HG03354 (cell line): ENCODE data around the gene CENPO.
A peak's percentile ranks its signal among the peaks of the same experiment; 100 is the strongest.

Experiments
- ATAC-seq: cut with Tn5 transposase; IDR thresholded peaks from one replicate; pipeline ENCODE4 v1.9.1; 2021; ENCODE audit warnings: mild to moderate bottlenecking; ENCODE audit not compliant: unreplicated experiment, poor library complexity, severe bottlenecking

Gene CENPO

DNA sequence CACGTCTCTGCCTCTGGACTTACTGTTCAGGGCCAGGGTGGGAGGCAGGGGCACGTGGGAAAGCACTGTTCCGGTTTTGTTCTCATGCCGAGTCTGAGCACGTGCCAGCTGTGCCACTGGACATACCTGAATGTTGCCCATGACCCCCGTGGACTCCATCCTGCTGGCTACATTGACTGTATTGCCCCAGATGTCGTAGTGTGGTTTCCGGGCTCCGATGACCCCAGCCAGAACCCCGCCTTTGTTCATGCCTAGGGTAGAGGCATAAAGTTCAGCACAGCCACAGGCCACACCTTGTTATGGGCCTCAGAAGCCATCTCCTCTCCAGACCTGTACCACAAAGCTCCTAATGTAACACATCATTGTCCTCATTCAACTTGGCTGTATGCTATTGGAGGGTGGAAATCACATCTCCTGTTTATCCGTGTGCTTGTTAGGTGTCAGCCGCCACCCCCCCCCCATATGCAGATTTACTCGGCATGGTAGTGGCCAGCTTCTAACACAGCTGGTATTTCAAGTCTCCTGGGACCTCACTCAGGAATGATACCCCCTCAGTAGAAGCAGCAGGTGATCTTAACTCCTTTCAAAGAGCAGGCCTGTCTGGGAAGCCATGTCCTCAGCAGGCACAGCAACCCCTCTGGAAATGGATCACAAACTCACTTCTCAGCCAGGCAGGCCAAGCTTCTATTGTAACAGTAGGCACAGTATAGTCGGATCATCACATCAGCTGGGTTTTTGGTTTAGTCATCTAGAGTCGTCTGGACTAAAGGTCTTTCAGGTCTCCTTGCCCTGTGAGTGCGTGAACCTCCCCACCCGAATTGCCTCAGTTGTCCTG is 27.6 kb downstream of the CENPO start:
- ATAC-seq = no peak

DNA sequence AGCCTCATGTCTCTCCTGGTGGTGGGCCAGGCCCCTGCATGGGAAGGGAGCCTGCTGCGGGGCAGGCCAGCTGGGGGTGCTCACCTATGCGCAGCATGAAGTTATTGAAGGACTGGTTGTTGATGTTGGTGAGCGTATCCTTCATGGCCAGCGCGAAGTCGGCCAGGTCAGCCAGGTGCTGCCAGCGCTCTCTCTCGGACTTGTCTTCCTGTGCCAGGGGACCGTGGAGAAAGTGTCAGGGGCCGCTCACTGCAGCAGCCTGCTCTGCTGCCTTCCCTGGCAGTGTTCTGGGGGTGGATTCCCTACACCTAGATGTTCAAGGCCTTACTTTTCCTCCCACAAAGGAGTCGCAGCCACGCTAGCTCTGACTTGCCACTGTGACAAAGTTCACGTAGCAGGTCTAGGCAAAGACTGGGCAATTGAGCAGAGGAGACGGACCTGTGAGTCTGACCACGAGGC is 28.2 kb downstream of the CENPO start:
- no peak for ATAC-seq

DNA sequence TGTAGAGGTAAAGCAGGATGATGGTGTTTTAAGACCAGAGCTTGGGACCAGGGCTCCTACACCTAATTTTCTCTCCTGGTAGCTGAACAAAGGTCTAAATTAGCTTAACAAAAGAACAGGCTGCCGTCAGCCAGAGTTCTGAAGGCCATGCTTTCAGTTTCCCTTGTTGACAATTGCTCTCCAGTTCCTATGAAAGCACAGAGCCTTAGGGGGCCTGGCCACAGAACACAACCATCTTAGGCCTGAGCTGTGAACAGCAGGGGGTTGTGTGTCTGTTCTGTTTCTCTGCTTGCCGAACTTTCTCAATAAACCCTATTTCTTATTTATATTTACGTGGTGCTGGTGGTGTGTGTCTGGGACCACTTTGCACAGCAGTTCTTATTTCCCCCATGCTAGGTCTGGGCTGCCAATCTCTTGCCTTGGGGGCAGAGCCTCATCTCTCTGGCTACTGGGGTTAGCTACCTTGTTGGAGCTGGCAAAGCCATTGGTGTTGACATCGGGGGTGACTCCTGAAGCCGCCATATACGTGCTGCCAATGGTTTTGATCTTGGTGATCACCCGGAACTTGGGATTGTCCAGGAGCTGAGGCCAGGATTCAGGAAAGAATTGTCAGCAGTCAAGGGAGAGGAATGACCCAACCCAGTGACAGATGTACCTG is 29.0 kb downstream of the CENPO start:
- ATAC-seq = no peak

DNA sequence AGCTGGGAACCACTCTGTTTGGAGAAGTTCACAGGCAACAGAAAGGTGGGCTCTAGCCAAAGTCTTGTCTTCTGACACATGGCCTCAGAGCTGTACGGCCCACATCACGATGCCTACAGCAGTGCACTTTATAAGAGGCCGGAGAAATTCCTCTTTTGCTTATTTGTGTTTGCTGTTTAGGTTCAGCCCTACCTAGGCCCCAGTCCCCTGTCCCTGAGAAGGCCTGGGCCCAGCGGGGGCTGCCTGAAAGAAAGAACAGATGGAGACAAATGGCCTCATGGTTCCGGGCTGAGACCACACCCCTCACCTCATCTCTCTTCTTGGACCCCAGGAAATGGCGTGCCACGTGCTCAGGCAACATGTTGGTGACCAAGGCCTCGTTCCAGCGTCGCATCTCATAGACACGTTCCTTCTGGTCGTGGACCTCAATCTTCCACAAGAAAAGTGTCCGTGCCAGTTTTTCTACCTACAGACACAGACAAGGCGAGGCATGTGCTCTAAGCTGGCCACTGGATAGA is 30.9 kb downstream of the CENPO start:
- ATAC-seq = no peak

DNA sequence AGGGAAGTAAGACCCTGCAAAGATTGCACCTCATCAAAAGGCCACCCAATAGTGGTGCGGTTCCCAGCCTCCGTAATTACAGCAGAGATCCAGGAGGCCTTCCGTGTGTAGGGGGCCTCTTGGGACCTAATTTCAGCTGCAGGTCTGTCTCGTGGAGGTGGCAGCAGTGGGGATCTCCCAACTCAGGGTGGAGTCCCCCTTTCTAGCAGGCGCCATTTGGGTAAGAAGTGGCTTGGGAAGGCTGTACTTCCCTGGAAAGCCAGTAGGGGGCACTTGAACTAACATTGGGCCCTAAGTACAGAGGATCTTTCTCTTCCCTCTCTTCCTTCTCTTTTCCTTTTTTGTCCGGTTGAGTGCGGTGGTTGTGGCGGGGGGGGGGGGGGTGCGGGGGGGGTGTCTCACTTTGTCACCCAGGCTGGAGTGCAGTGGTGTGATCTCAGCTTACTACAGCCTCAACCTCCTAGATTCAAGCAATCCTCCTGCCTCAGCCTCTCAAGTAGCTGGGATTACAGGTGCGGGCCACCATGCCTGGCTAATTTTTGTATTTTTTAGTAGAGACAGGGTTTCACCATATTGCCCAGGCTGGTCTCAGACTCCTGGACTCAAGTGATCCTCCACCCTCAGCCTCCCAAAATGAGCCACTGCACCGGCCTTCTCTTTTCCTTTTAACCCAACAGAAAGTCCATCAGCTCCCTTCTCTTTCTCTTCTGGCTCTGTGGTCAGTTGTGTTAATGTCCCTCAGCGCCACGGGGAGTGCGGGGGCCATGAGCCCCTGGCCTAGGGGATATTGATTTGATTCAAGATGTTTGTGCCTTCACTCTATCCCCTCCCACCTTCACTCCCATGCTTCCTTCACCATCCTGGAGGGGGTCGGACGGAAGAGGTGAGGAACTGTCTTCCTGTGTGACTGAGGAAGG is 32.0 kb downstream of the CENPO start:
- no peak for ATAC-seq

DNA sequence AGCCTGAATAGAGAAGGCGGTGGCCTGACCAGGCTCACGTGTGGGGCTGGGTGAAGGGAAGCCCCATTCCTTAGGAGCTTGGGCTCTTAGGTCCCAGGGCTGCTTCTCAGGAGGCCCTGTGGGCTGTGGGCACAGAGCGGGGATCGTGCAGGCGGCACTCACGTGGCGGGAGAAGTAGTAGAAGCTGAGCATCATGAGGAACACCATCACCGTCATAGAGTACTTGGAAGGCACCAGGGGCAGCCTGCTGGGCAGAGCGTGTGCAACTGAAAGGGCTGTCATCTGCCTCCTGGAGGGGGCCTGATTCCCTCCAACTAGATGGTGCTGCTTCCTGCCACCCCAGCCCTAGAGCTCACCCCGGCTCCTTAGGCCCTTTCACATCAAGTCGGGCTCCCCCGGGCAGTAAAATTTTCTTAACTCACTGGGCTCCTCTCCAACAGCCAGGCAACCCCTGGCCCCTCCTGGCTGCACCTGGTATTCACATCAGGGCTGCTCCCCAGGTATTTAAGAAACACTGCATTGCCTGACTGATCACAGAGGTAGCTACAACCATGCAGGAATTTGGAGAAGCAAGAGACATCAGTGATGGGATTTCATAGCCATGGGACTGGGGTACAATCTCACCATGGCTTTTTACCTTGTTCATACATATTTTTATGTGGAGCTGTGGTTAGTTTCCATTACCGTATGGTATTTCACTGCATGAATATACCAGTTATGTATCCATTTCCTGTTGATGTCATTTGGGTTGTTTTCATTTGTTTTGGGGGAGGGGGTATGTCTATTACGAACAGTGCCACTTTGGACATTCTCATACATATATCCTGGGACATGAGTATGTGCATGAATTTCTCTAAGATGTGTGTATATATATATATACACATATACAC is 32.9 kb downstream of the CENPO start:
- no peak for ATAC-seq

DNA sequence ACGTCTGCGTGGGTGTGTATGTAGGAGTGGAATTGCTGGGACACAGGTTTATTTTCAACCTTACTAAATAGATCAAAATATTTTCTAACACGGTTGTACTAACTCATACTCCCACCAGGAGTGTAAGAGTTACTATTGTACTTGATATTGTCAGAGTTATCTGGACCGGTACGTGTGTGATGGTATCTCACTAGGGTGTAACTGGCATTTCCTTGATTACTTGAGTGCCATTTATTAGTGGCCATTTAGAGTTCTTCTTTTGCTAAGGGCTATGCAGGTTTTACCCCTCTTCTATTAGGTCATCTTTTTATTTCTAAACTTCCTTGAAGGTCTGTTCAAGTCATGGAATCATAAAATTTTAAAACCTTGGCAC is 33.5 kb downstream of the CENPO start:
- no peak for ATAC-seq

DNA sequence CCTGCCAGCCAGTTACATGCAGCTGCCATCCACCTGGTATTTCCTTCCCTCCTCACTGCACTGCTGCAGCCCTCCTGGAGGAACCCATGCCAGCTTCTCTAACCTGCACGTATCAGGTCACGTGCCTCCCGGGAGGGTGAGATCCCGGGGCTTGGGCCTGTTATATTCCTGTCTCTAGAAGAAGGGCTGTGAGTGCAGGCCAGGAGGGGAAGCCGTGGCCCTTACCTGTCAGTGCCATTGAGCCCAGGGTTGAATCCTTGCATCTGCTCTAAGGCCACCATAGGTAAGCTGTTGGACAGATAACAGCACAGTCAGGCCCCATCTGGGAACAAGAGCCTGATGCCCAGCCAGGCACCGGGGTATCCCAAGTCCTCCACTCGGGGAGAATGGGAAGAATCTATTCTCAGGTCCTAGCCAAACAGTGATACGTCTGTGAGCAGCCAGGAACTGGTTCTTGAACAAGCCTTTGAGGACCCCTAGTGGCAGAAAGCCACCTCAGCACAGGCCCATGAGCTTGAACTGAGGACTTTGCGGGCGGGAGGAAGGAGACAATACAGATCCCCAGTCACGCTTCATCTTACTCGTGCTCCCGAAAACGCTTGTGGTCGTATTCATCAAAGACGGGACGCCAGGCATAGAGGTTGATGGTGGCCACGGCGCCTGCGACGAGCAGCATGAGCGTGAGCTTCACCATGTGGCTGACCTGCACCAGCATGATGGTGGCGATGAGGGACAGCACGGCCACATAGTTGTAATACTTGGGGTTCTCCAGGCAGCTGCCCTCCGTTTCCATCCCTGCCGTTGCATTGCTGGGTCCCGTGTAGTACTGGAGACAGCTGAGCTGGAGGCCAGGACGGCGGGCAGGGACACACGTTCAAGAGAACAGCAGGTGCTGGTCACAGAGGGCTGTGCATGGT is 34.4 kb downstream of the CENPO start:
- ATAC-seq = peak; percentile 78

DNA sequence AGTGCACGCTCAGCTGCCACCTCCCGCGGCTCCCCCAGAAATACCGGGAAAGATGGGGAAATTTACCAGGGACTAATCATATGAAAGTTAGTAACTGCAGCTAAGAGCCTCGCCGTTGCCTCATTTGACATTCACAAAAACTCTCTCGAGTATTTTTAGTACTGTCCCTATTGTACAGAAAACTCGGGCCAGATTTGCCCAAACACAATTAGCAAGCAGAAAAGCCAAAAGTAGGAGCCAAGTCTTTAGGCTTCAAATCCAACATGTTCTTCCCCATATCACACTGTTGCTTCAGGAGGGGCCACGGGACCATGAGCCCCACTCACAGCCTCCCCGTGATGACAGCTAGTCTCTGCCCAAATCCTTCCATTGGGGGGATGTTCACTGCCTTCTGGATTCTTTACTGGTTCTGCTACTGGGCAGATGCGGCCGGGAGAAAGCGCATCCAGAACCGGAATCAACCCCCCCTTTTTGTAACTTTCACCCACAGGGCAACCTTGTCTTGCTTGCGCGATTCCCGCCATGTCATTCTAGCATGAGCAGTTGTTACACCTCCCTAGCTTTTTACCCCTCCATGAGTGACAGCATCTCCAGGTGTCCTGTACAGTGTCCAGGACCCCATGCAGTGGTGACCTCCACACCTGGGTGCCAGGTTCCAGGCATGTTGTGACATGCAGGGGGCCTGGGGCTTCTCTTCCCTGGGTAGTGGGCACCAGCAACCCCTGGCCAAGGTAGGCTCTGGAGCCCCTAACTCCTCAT is 35.2 kb downstream of the CENPO start:
- ATAC-seq = no peak

DNA sequence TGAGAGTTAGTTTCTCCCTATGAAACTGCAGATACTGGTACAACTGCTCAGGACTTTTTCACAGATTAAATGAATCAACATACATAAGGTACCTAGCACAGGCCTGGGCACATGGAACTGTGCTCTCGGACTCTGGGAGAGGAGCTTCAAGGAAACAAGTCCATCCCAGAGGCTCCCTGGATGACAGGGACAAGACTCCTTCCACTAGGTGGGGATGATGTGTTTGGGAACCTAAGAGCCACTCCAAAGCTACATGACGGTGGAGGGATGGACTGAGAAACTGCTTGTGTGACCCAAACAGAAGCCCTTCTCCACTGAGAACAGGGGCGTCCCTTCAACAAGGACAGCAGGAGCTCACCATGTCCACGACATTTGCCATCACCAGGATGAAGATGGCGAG is 37.1 kb downstream of the CENPO start:
- no peak for ATAC-seq

DNA sequence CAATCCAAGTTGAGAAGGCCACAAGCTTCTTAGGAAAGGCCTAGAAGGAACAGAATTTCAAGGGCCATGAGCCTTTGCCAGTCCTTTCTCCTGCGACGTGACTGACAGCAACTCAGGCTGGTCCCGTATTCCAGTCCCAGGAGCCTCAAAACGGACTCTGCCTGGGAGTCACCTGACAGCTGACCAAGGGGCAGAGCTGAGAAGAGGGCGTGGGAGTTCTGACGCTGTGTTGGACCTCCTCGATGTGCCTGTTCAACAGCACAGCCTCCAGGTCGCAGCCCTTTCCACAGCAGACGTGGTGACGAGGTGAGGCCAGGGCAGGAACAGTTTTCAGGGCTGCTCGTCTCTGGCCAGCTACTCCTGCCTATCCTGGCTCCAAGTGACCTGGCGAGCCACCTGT is 37.6 kb downstream of the CENPO start:
- ATAC-seq = no peak

DNA sequence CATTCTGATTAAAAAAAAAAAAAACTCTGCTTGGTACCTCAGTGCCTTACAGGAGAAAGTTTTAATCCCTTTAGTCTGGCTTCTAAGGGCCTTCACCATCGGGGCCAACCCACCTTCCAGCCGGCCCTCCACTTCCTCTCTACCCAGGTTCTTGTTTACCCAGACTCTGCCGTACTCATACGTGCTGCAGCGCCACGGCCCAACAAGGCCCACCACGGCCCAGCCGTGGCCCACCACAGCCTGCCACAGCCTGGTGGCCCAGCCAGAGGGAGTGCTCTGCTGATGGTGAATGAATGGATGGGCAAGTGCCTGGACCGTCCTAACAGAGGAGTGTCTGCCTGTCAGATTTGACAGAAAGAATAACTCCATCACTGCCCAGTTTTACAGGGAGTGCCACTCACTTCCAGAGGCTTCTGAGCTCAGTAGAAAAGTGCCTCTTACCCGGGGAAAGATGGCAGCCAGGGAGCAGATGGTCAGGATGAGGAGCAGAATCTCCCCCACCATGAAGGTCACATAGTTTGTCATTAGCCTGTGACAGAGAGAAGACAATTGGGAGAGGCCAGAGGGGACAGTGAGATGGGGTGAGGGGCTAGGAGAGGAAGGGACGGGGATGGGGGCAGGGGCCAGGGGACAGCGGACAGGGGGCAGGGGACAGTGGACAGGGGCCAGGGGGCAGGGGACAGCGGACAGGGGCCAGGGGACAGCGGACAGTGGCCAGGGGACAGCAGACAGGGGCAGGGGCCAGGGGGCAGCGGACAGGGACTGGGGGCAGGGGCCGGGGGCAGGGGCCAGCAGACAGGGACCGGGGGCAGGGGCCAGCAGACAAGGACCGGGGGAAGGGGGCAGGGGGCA is 38.2 kb downstream of the CENPO start:
- no peak for ATAC-seq

DNA sequence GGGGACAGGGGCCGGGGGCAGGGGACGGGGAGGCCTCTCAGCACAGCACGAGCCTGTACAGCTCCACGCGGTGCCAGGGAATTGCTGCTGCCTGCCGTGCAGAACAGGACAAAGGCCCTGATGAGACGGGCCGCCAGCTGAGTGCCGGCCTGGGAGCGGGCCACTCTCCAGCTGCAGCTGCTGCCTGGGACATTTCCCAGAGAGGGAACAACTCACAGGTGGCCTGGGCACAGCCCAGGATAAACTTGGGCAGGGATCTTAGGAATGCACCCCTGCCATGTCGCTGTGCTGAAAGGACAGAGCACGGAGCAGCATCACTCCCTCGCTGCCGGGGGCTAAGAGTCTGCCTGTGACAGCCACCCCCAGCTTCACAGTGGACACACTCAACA is 38.8 kb downstream of the CENPO start:
- no peak for ATAC-seq

DNA sequence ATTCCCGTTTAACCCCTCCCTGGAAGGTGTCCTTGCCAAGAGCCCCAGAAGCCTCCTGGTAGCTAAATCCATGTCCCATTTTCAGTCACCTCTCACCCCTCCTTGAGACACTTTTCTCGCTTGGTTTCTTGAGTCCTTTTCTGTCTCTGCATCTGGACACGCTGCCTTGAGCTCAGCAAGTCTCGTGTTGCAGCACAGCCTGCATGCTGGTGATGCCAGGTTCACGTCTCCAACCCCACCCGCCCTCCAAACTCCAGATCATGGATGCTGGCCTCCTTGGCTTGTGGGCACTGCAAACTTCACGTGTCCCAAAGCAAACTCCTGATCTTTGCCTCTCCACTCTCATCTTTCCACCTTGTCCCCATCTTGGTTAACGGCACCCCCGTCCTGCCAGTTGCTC is 39.3 kb downstream of the CENPO start:
- ATAC-seq = no peak

DNA sequence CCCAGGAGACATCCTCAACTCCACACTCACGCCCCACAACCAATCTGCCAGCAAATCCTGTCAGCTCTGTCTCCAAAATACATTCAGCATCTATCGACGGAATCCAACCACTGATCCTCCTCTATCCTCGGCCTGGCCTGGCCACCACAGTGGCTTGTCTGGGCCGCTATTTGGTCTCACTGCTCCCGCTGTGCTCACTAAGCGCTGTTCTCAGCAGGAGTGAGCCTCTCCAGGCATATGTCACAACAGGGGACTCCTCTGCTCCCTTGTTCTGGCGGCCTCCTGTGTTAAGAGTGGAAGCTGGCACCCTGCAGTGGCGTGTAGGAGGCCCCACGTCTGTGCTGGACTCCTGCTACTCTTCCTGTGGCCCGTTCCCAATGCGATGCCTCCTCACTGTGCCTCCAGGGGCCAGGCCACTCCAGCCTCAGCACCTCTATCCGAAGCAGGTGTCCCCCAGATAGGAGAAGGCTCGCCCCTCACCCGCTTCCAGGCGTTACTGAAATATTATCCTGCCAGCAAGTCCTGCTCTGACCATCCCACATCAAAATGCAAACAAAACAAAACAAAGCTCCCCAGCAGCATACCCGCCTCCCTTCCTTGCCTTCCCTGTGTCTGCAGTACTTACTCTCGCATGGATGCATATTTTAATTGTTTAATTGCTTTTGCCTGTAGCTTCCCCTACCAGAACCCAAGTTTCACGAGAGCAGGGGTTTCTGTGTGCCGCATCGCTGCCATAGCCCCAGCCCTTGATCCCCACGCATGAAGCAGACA is 39.9 kb downstream of the CENPO start:
- ATAC-seq = no peak
